B cell (primary cell): ENCODE data around the gene WWTR1. TPM values are rescaled to one million over a fixed set of nuclear protein-coding genes. Genes with fewer than 3 reads are reported as not detected.
A peak's percentile ranks its signal among the peaks of the same experiment; 100 is the strongest.

ENCODE experiments used
- ATAC-seq: fragments of 200-7000 bp; cut with Tn5 transposase; one replicate; pipeline ENCODE4 v1.10.0; 2021; ENCODE audit warnings: low read depth, mild to moderate bottlenecking, moderate number of reproducible peaks, moderate library complexity
- CTCF ChIA-PET: fragments of 350-600 bp; sonication (Branson Sonifier 250); formaldehyde crosslinking; loops from one replicate; lab custom pipeline; 2021; ENCODE audit warnings: antibody characterized with exemption, inconsistent platforms; lab: Charles Lee
- POLR2A ChIA-PET: fragments of 350-600 bp; sonication (Branson Sonifier 250); formaldehyde crosslinking; loops from one replicate; lab custom pipeline; 2021; ENCODE audit warnings: antibody characterized with exemption; lab: Charles Lee
- DNase-seq: peaks from one replicate; pipeline ENCODE4 v3.0.0; 2013
- H2AFZ ChIP-seq: 2 replicates; pipeline ENCODE4 v1.6.1; 2012; ENCODE audit warnings: mild to moderate bottlenecking, low read depth, low read length; ENCODE audit not compliant: insufficient read depth, poor library complexity, severe bottlenecking
- H3K27ac ChIP-seq, 2 donors: 1 replicate in 1 of 2; 2 replicates in 1 of 2; pipeline ENCODE4 v1.5.1; 2012 to 2013; ENCODE audit warnings: low read length in 2 of 2, mild to moderate bottlenecking in 2 of 2, moderate library complexity in 1 of 2
- H3K27me3 ChIP-seq, 4 experiments: fragments of 200-600 bp in 1 of 4; sonication (generic) in 1 of 4; replicated peaks in 1 of 4; 1 replicate in 2 of 4; 2 replicates in 2 of 4; pipeline versions ENCODE4 v1.6.1 to v1.7.0; 2013 to 2016; ENCODE audit warnings: low read length in 3 of 4, mild to moderate bottlenecking in 2 of 4, mixed read lengths in 1 of 4, moderate library complexity in 1 of 4; ENCODE audit not compliant: insufficient read depth in 4 of 4, control insufficient read depth in 3 of 4; ENCODE audit errors: control extremely low read depth in 1 of 4
- H3K36me3 ChIP-seq, 2 experiments: replicated peaks in 1 of 2; 1 replicate in 1 of 2; 2 replicates in 1 of 2; pipeline versions ENCODE4 v1.6.1 to v1.7.1; 2013; ENCODE audit warnings: low read length in 1 of 2; ENCODE audit not compliant: insufficient read depth in 2 of 2, control insufficient read depth in 1 of 2; ENCODE audit errors: control extremely low read depth in 1 of 2, extremely low read depth in 1 of 2
- H3K4me1 ChIP-seq, 2 donors: fragments of 200-600 bp in 1 of 2; sonication (generic) in 1 of 2; 1 replicate in 1 of 2; 2 replicates in 1 of 2; pipeline versions ENCODE4 v1.5.1 to v1.6.1; 2013 to 2017; ENCODE audit warnings: low read length in 2 of 2; ENCODE audit not compliant: control insufficient read depth in 2 of 2, insufficient read depth in 2 of 2
- H3K4me2 ChIP-seq: replicated peaks from 2 replicates; pipeline ENCODE3; 2012; ENCODE audit warnings: mild to moderate bottlenecking, low read depth, low read length; ENCODE audit not compliant: poor library complexity, severe bottlenecking
- H3K4me3 ChIP-seq, 5 experiments: fragments of 200-600 bp in 1 of 5; sonication (generic) in 1 of 5; 1 replicate in 3 of 5; 2 replicates in 2 of 5; pipeline versions ENCODE4 v1.5.1 to v1.7.0; 2011 to 2016; ENCODE audit warnings: low read length in 4 of 5, mild to moderate bottlenecking in 4 of 5, low read depth in 2 of 5, control low read depth in 1 of 5, moderate library complexity in 1 of 5; ENCODE audit not compliant: insufficient read depth in 1 of 5; ENCODE audit errors: control extremely low read depth in 1 of 5, extremely low read depth in 1 of 5
- H3K79me2 ChIP-seq: fragments of 200-600 bp; sonication (generic); one replicate; pipeline ENCODE4 v1.6.0; 2016; ENCODE audit warnings: low read length; ENCODE audit not compliant: control insufficient read depth, insufficient read depth
- H3K9ac ChIP-seq: fragments of 200-600 bp; sonication (generic); 2 replicates; pipeline ENCODE4 v1.6.1; 2017; ENCODE audit warnings: mild to moderate bottlenecking, low read length, moderate library complexity
- H3K9me3 ChIP-seq, 3 donors: one replicate each; pipeline versions ENCODE4 v1.6.1 to v1.7.1; 2013; ENCODE audit warnings: low read length in 2 of 3; ENCODE audit not compliant: control insufficient read depth in 2 of 3, insufficient read depth in 1 of 3; ENCODE audit errors: control extremely low read depth in 1 of 3
- H4K20me1 ChIP-seq: 2 replicates; pipeline ENCODE4 v1.6.0; 2012; ENCODE audit warnings: mild to moderate bottlenecking, low read length; ENCODE audit not compliant: insufficient read depth, control insufficient read depth, poor library complexity, severe bottlenecking
- H3K27ac Mint-ChIP-seq: one replicate; pipeline ENCODE4 v1.8.0; 2021; ENCODE audit warnings: mixed read lengths
- H3K27me3 Mint-ChIP-seq: one replicate; pipeline ENCODE4 v1.8.0; 2021; ENCODE audit warnings: mixed read lengths
- H3K4me1 Mint-ChIP-seq: one replicate; pipeline ENCODE4 v1.8.0; 2021; ENCODE audit warnings: mixed read lengths
- H3K4me3 Mint-ChIP-seq: one replicate; pipeline ENCODE4 v1.8.0; 2021; ENCODE audit warnings: mixed read lengths
- H3K9me3 Mint-ChIP-seq: one replicate; pipeline ENCODE4 v1.8.0; 2022; ENCODE audit warnings: mixed read lengths; ENCODE audit not compliant: insufficient read depth
- CTCF ChIP-seq: fragments of 200-600 bp; IDR thresholded peaks from one replicate; pipeline ENCODE4 v1.8.0; 2022; ENCODE audit warnings: antibody characterized with exemption, mild to moderate bottlenecking
- EZH2 ChIP-seq: IDR thresholded peaks from 2 replicates; pipeline ENCODE4 v1.6.1; 2012; ENCODE audit warnings: borderline replicate concordance, low read depth, mild to moderate bottlenecking, moderate library complexity, low read length; ENCODE audit not compliant: insufficient read depth, poor library complexity, severe bottlenecking
- WGBS: methylation state at CpG from one replicate; pipeline ENCODE4 v1.1.5; 2013; ENCODE audit warnings: missing lambda C conversion rate; ENCODE audit not compliant: insufficient coverage; 5-methylcytosine and 5-hydroxymethylcytosine counted together
- intact Hi-C: fragments of 100-400 bp; cut with micrococcal nuclease; formaldehyde crosslinking; loops from one replicate; pipeline ENCODE4 v1.10.0; 2022
- polyA plus RNA-seq: library from polyadenylated mRNA; depleted of rRNA; stranded (reverse); fragments of >200 nt; gene quantifications from 2 replicates; pipeline ENCODE4 v1.2.3, GENCODE V29; 2012
- total RNA-seq, 2 donors: library from RNA; stranded (reverse); fragments of 120-200 nt in 1 of 2; gene quantifications; 1 replicate in 1 of 2; 2 replicates in 1 of 2; pipeline versions ENCODE4 v1.2.3 to v1.2.4, GENCODE V29; 2013 to 2022

The WWTR1 gene
- total and polyA plus RNA-seq, 2 donors (not counting 1 experiment from before 2014, with no cell fraction given) = 0.79 to 2.3 TPM

GRCh38 chr3:149494022-149494758 lies 163.6 kb downstream of the WWTR1 start:
- ATAC-seq = no peak
- H3K4me1 Mint-ChIP-seq = no peaks in the 10 kb centered on the region
- Histone ChIP-seq H3K27ac (no peak overlapping the region), H3K4me3 (no peak overlapping the region), H4K20me1 (no peaks in the 10 kb centered on the region), H3K9me3 (peaks cover 0 to 2% (median 0%) of the 10 kb centered on the region in 3 donors), H3K4me1 (no peaks in the 10 kb centered on the region), H2AFZ (no peak overlapping the region), H3K4me2 (no peak overlapping the region), H3K79me2 (no peaks in the 10 kb centered on the region), H3K36me3 (no peaks in the 10 kb centered on the region), H3K9ac (no peak overlapping the region), H3K27me3 (peaks cover 0 to 12% (median 3%) of the 10 kb centered on the region in 4 experiments)
- H3K9me3 Mint-ChIP-seq = no peaks in the 10 kb centered on the region
- no peak overlapping the region for H3K27ac Mint-ChIP-seq
- peaks cover 33% of the 10 kb centered on the region for H3K27me3 Mint-ChIP-seq
- DNase-seq = peak; percentile 26
- no peak overlapping the region for H3K4me3 Mint-ChIP-seq
- POLR2A ChIA-PET = no interaction called here
- TF ChIP-seq CTCF (peak; percentile 61), EZH2 (no peak)
- 67% methylated on average over 1 of the region's 11 CpGs for WGBS
- intact Hi-C loops = no loop called here
- CTCF ChIA-PET = interaction anchor here (0.6 kb wide), 1 partner anchor 693 kb away, joined by 4 read pairs; no protein-coding TSS in a partner anchor

GRCh38 chr3:149493315-149494021 lies 164.4 kb downstream of the WWTR1 start:
- H3K9me3 ChIP-seq = peaks cover 0 to 2% (median 0%) of the 10 kb centered on the region in 3 donors
- Mint-ChIP-seq H3K27me3 (peaks cover 33% of the 10 kb centered on the region), H3K27ac (no peak overlapping the region), H3K9me3 (no peaks in the 10 kb centered on the region), H3K4me3 (no peak overlapping the region), H3K4me1 (no peaks in the 10 kb centered on the region)
- intact Hi-C loops = no loop called here
- no peak overlapping the region for H3K9ac ChIP-seq
- peaks cover 0 to 12% (median 3%) of the 10 kb centered on the region in 4 experiments for H3K27me3 ChIP-seq
- H2AFZ ChIP-seq = no peak overlapping the region
- DNase-seq = no peak
- H3K27ac ChIP-seq = no peak overlapping the region
- no peak overlapping the region for H3K4me2 ChIP-seq
- no peak for TF ChIP-seq EZH2
- TF ChIP-seq CTCF = no peak
- H3K36me3 ChIP-seq = no peaks in the 10 kb centered on the region
- no peak overlapping the region for H3K4me3 ChIP-seq
- no peaks in the 10 kb centered on the region for H3K79me2 ChIP-seq
- ChIA-PET CTCF (interaction anchor here (1.0 kb wide), 1 partner anchor 727 kb away, joined by 3 read pairs; no protein-coding TSS in a partner anchor), POLR2A (no interaction called here)
- no peaks in the 10 kb centered on the region for H4K20me1 ChIP-seq
- H3K4me1 ChIP-seq = no peaks in the 10 kb centered on the region
- 91% methylated on average over 7 of the region's 8 CpGs for WGBS
- no peak for ATAC-seq
